SU-DHL-6 (cell line): ENCODE measurements around the gene PDE1C.

ENCODE experiments used
- H2AFZ ChIP-seq: fragments of 200-600 bp; sonication (generic); 2 replicates; pipeline ENCODE4 v1.6.1; 2014; ENCODE audit warnings: low read depth, mild to moderate bottlenecking, moderate library complexity, mixed read lengths, antibody characterized with exemption, low read length; ENCODE audit not compliant: severe bottlenecking
- H3F3A ChIP-seq: fragments of 200-600 bp; shearing (Covaris generic); 2 replicates; pipeline ENCODE4 v1.6.0; 2016; ENCODE audit warnings: antibody characterized with exemption, mild to moderate bottlenecking; ENCODE audit not compliant: insufficient read depth
- H3K27ac ChIP-seq: fragments of 200-600 bp; sonication (generic); 2 replicates; pipeline ENCODE4 v1.5.1; 2016; ENCODE audit warnings: low read depth, mild to moderate bottlenecking, low read length, moderate library complexity, mixed read lengths
- H3K27me3 ChIP-seq: fragments of 200-600 bp; sonication (generic), shearing (Covaris generic); 2 replicates; pipeline ENCODE4 v1.6.0; 2014; ENCODE audit warnings: mild to moderate bottlenecking, low read length
- H3K36me3 ChIP-seq: fragments of 200-600 bp; sonication (generic); 2 replicates; pipeline ENCODE4 v1.6.1; 2014; ENCODE audit warnings: mild to moderate bottlenecking, low read length, mixed read lengths
- H3K4me2 ChIP-seq: fragments of 300-600, 200-600 bp; shearing (Covaris generic), sonication (generic); 2 replicates; pipeline ENCODE4 v1.6.0; 2014; ENCODE audit warnings: low read length, low read depth, mild to moderate bottlenecking; ENCODE audit not compliant: poor library complexity, severe bottlenecking
- H3K4me3 ChIP-seq: fragments of 200-600 bp; sonication (generic); 2 replicates; pipeline ENCODE4 v1.5.1; 2014; ENCODE audit warnings: antibody characterized with exemption, low read length, mild to moderate bottlenecking, mixed read lengths; ENCODE audit not compliant: insufficient read depth, poor library complexity, severe bottlenecking
- H3K79me2 ChIP-seq: fragments of 200-600 bp; sonication (generic); 2 replicates; pipeline ENCODE4 v1.6.1; 2014; ENCODE audit warnings: mild to moderate bottlenecking, low read length, moderate library complexity; ENCODE audit not compliant: insufficient read depth
- H3K9ac ChIP-seq: fragments of 200-600 bp; sonication (generic); 2 replicates; pipeline ENCODE4 v1.7.0; 2014; ENCODE audit warnings: mild to moderate bottlenecking, low read length
- H3K9me2 ChIP-seq: fragments of 200-600 bp; sonication (generic); replicated peaks from 2 replicates; pipeline ENCODE4 v1.6.1; 2014; ENCODE audit warnings: low read length; ENCODE audit not compliant: insufficient read depth
- H3K9me3 ChIP-seq: fragments of 200-600 bp; sonication (generic); 2 replicates; pipeline ENCODE4 v1.6.1; 2014; ENCODE audit warnings: low read length, mixed read lengths; ENCODE audit not compliant: insufficient read depth
- H4K20me1 ChIP-seq: fragments of 200-600 bp; sonication (generic); 2 replicates; pipeline ENCODE4 v1.6.1; 2014; ENCODE audit warnings: low read depth, mild to moderate bottlenecking, antibody characterized with exemption, low read length, moderate library complexity, mixed read lengths
- EZH2phosphoT487 ChIP-seq: fragments of 200-600 bp; sonication (generic), shearing (Covaris generic); conservative IDR thresholded peaks from 2 replicates; pipeline ENCODE4 v1.6.1; 2018; ENCODE audit warnings: mild to moderate bottlenecking, antibody characterized with exemption, low read length, moderate library complexity, mixed read lengths
- TF ChIP-seq, protein P1 (sequence below): fragments of 200-600 bp; sonication (generic); IDR thresholded peaks from one replicate; pipeline ENCODE4 v1.5.1; 2017; ENCODE audit warnings: antibody characterized with exemption, mild to moderate bottlenecking, low read length, moderate library complexity; ENCODE audit not compliant: insufficient read depth, poor library complexity, severe bottlenecking

The PDE1C gene

GRCh38 chr7:31890766-31891165, 179.4 kb downstream of the PDE1C start:
- Histone ChIP-seq H3K27ac (no peak overlapping the region), H3K4me2 (no peak overlapping the region), H3F3A (no peaks in the 10 kb centered on the region), H3K79me2 (no peaks in the 10 kb centered on the region), H3K9ac (no peak overlapping the region), H3K36me3 (no peaks in the 10 kb centered on the region), H4K20me1 (no peaks in the 10 kb centered on the region), H3K27me3 (no peaks in the 10 kb centered on the region), H2AFZ (no peak overlapping the region), H3K9me2 (no peaks in the 10 kb centered on the region), H3K4me3 (no peak overlapping the region), H3K9me3 (no peaks in the 10 kb centered on the region)
- TF ChIP-seq, protein P1, sequence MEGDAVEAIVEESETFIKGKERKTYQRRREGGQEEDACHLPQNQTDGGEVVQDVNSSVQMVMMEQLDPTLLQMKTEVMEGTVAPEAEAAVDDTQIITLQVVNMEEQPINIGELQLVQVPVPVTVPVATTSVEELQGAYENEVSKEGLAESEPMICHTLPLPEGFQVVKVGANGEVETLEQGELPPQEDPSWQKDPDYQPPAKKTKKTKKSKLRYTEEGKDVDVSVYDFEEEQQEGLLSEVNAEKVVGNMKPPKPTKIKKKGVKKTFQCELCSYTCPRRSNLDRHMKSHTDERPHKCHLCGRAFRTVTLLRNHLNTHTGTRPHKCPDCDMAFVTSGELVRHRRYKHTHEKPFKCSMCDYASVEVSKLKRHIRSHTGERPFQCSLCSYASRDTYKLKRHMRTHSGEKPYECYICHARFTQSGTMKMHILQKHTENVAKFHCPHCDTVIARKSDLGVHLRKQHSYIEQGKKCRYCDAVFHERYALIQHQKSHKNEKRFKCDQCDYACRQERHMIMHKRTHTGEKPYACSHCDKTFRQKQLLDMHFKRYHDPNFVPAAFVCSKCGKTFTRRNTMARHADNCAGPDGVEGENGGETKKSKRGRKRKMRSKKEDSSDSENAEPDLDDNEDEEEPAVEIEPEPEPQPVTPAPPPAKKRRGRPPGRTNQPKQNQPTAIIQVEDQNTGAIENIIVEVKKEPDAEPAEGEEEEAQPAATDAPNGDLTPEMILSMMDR, result no peak
- TF ChIP-seq EZH2phosphoT487, result no peak

GRCh38 chr7:31890198-31890597, 180.0 kb downstream of the PDE1C start:
- Histone ChIP-seq H3K79me2 (no peaks in the 10 kb centered on the region), H3K9me3 (no peaks in the 10 kb centered on the region), H2AFZ (no peak overlapping the region), H3K9ac (no peak overlapping the region), H3K4me2 (no peak overlapping the region), H4K20me1 (no peaks in the 10 kb centered on the region), H3K27ac (no peak overlapping the region), H3K27me3 (no peaks in the 10 kb centered on the region), H3F3A (no peaks in the 10 kb centered on the region), H3K9me2 (no peaks in the 10 kb centered on the region), H3K4me3 (no peak overlapping the region), H3K36me3 (no peaks in the 10 kb centered on the region)
- TF ChIP-seq EZH2phosphoT487, result no peak
- TF ChIP-seq, protein P1, result no peak

DNA sequence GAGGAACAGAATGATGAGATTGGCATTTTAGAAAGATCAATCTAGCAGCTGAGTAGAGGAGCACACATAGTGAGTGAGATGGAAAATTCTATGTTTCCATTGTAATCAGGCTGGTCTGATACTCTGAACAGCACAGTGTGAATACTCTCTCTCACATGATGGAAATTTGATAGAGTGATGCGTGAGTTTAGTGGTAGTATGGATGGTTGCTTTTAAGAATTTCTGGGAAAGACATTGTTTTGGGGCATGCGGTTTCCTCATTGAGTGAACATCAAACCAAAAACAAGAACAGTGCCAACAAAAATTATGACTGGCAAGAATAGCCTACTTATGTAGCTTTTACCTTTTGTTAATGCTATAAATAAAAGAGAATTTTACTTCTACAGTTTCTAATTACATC, 183.2 kb downstream of the PDE1C start:
- H3K9me2 ChIP-seq, result no peaks in the 10 kb centered on the region
- TF ChIP-seq, protein P1, result no peak
- TF ChIP-seq EZH2phosphoT487, result no peak
- no peaks in the 10 kb centered on the region for H3K79me2 ChIP-seq

More for the DNA sequence above, 183.2 kb downstream of the PDE1C start:
- Histone ChIP-seq H3K9me3 (no peaks in the 10 kb centered on the region), H3K36me3 (no peaks in the 10 kb centered on the region), H3K9ac (no peak overlapping the region), H3K27ac (no peak overlapping the region), H2AFZ (no peak overlapping the region), H3F3A (no peaks in the 10 kb centered on the region), H3K27me3 (no peaks in the 10 kb centered on the region), H3K4me3 (no peak overlapping the region), H4K20me1 (no peaks in the 10 kb centered on the region), H3K4me2 (no peak overlapping the region)
